Mesangial cell (primary cell): ENCODE results near the gene SRP68. TPM values are rescaled to one million over a fixed set of nuclear protein-coding genes. Genes with fewer than 3 reads are reported as not detected.

ENCODE experiments used
- total RNA-seq: library from RNA; depleted of rRNA; stranded (reverse); fragments of >200 nt; gene quantifications from 2 replicates; pipeline ENCODE4 v1.2.3, GENCODE V29; 2015

The SRP68 gene
- 33.8 and 41.1 TPM in 2 replicates for total RNA-seq

DNA sequence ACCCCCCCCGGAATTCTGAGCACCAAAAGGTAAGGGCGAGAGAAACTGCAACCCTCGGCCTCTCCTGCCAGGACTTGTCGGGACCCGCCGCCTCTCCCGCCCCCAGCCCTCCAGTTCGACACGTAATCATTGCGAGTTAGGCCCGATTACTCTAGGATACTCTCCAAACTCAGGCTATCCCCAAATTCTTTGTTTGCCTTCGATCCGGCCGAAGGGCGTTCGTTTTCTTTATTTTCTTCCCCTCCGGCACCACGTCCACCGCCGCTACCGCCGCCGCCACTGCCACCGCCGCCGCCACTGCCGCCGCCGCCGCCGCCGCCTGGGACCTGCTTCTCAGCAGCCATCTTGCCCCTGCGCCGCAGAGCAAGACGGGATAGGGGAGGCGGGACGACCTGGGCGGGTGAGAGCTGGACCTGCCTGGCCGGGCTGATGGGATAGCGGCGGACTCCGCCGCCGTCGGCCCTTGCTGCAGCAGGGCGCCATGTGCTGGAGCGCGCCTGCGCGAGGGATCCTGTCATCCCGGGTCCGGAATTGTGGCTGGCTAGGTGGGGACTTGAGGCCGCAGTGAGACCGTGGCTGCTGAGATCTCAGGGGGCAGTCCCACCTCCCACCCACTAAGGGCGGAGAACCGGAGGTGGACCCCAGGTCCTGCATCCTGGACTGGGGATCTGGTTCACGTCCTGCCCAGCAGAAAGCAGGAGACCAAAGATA lies at the start of gene SRP68:
Gene SRP68 (minus strand): TSS at position 370 of the 711 bp plus-strand sequence. CDS start 26 bp downstream, at position 344.

DNA sequence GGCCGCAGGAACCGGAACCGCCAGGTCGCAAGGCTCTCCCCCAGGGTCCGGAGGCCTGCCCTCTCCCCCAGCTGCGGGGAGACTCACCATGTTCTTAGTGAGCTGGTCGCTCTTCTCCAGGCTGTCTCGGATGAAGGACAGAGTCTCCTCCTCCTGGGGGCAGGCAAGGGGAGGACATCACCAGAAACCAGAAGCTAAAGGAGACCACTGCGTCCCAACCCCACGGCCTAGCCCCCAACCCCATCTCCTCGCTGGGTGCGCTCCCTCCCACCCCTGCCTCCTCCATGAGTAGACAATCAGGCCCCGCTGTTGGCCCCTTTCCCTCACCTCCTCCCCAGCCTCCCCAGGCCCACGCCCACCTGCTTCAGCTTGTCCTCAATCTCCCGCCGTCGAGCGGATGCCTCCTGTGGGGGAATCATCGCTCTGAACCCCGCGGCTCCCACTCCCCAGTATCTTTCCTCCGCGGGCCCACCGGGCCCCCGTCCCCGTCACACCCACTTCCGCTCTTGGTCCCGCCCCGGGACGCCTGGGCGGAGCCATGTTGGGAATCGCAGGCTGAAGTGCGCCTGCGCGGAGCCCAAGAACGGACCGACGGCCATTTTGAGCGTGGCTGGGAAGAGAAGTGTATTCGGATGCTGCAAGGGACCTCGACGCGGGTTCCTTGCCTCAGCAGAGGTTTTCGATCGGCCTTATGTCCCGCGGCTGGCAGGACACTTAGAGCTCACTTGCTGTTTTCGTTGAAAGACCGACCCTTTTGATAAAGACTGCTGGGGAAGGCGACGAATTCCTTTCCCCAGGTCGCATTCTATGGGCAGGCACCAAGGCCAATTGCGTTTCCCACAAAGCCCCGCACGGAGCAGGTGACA lies 31.2 kb upstream of the SRP68 start, which contains the start of gene EXOC7:
Gene EXOC7 (minus strand): TSS at position 514 of the 866 bp plus-strand sequence. CDS start 95 bp downstream, at position 419.

GRCh38 chr17:76078860-76079534 lies 6.7 kb upstream of the SRP68 start, which contains the start of gene ZACN:
TSS of gene ZACN (plus strand) at chr17:76079182. CDS start at chr17:76079265, 83 bp downstream.

DNA sequence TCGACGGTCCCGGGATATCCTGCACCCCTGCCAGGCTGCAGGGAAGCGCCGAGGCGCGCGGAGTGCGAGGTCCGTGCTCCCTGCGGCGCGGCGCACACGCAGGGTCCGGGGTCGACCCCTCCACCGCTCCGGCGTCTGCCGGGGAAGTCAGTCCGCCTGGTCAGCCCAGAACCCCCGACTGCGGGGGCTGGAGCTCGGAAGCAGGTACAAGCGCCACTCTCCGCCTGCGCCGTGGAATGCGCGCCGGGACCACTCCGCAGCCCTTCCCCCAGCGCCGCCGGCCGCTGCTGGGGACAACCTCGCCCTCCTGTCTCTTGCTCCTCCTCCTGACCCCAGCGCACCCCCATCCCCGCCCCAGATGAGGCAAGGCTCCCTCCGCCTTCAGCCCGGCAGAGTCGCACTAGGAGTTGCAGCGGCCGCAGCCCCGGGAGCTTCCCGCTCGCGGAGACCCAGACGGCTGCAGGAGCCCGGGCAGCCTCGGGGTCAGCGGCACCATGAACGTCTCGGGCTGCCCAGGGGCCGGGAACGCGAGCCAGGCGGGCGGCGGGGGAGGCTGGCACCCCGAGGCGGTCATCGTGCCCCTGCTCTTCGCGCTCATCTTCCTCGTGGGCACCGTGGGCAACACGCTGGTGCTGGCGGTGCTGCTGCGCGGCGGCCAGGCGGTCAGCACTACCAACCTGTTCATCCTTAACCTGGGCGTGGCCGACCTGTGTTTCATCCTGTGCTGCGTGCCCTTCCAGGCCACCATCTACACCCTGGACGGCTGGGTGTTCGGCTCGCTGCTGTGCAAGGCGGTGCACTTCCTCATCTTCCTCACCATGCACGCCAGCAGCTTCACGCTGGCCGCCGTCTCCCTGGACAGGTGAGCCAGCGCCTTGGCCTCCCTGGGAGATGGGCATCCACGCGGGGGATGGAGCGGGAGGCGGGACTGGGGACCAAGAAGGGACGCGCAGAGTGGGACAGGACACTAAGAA lies 2.4 kb upstream of the SRP68 start, which contains the start of gene GALR2:
Gene GALR2 (plus strand): TSS at position 392 of the 974 bp plus-strand sequence. CDS start 103 bp downstream, at position 495.

DNA sequence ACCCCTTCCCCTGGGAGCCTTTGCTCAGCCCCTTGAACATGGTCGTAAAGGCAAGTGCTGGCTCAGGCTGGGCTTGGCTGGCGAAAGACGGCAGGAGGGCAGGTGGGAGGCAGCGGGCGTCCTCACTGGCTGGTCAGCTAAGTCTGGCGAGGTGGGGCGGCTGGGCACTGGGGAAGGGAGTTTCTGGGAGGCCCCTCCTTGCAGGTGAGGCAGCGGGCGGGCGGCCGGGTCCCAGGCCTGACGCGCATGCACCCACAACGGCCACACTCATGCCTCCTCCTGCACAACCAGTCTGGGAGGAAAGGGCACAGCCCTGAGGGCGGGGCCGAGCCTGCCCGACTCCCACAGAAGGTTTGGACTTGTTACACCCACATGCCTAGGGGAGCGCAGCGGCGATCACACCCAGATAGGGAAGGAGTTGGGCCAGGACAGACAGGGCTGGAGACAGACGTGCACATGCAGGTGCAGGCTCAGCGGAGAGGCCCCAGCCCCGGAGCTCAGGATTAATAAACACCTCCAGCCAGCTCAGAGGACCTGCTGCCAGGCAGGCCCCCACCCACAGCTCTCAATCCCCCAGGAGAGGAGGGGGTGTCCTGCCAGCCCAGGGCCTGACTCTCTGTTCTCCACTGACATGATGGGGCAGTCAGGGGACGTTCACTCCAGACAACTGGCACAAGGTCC lies 45.0 kb downstream of the SRP68 start, which contains the start of gene EVPL:
Gene EVPL (minus strand): TSS at position 148 of the 681 bp plus-strand sequence. CDS start 108 bp downstream, at position 40.

DNA sequence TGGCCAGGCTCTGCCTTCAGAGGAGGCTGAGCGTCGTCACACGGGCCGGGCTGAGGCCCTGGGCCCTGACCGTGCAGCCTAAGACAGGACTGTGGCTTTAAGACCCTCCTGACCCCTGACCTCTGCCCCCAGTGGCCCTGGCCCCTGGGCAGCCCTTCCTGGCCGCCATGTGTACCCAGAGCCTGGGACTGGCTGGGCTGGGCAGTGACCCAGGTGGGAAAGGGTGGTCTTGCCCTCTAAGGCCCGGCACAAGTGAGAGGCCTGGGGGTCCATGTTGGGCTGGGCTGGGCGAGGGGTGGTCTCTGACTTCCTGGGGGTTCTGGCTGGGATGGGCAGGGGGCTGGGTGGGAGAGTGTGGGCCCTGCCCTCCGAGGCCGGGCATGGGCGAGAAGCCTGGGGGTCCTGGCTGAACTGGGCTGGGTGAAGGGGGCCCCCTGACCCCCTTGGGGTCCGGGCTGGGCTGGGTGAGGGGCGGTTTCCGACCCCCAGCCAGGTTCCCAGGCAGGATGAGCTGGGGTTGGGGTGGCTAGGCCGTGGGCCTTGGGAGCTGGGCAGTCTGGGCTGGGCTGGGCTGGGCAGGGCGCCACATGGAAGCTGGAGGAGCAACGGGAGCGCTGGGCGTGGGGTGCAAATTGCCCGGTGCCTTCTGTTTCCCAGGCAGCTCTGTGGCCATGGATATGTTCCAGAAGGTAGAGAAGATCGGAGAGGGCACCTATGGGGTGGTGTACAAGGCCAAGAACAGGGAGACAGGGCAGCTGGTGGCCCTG lies 71.4 kb downstream of the SRP68 start, which contains the start of gene CDK3:
Gene CDK3 (plus strand): TSS at position 101 of the 767 bp plus-strand sequence. CDS start 571 bp downstream, at position 672.

Other genes with a start within 250 kb of the SRP68 start
- 5.1 and 15.7 TPM in 2 replicates for gene UNC13D, start 228.1 kb downstream of the SRP68 start, total RNA-seq
- gene WBP2, start 217.2 kb downstream of the SRP68 start, total RNA-seq: 55.2 and 85.8 TPM in 2 replicates
- 32.8 and 41.4 TPM in 2 replicates for gene TRIM47, start 193.9 kb downstream of the SRP68 start, total RNA-seq
- gene TRIM65, start 175.6 kb downstream of the SRP68 start, total RNA-seq: 29.5 and 32.6 TPM in 2 replicates
- 45.3 and 52.8 TPM in 2 replicates for gene MRPL38, start 167.6 kb downstream of the SRP68 start, total RNA-seq
- 6.6 and 8.0 TPM in 2 replicates for gene FBF1, start 131.5 kb downstream of the SRP68 start, total RNA-seq
- gene ACOX1, start 93.4 kb downstream of the SRP68 start, total RNA-seq: 24.0 and 30.6 TPM in 2 replicates
- gene TEN1, start 93.3 kb downstream of the SRP68 start, total RNA-seq: 23.0 and 36.8 TPM in 2 replicates
- gene CDK3, start 71.7 kb downstream of the SRP68 start, total RNA-seq: 2.4 and 2.9 TPM in 2 replicates
- gene EVPL, start 45.2 kb downstream of the SRP68 start, total RNA-seq: 11.7 and 21.4 TPM in 2 replicates
- gene GALR2, start 2.3 kb upstream of the SRP68 start, total RNA-seq: 0.16 and 1.3 TPM in 2 replicates
- not detected in 2 replicates for gene ZACN, start 6.7 kb upstream of the SRP68 start, total RNA-seq
- gene EXOC7, start 31.3 kb upstream of the SRP68 start, total RNA-seq: 64.9 and 77.6 TPM in 2 replicates
- gene FOXJ1, start 68.7 kb upstream of the SRP68 start, total RNA-seq: 0.81 and 5.8 TPM in 2 replicates
- 2.4 and 4.9 TPM in 2 replicates for gene RNF157, start 168.0 kb upstream of the SRP68 start, total RNA-seq
- gene UBALD2, start 192.8 kb upstream of the SRP68 start, total RNA-seq: 16.5 and 35.5 TPM in 2 replicates
- 1.6 and 1.9 TPM in 2 replicates for gene QRICH2, start 235.8 kb upstream of the SRP68 start, total RNA-seq